Panc1 (cell line): ENCODE results near the gene MEIOC. TPM values are rescaled to one million over a fixed set of nuclear protein-coding genes. Genes with fewer than 3 reads are reported as not detected.
"Not testable (repeated sequence)": the region's sequence is repeated elsewhere in the genome, so short reads cannot be mapped to it uniquely, and the experiment has no call there.

ENCODE experiments used
- ATAC-seq: fragments of 200-7000 bp; cut with Tn5 transposase; 2 replicates; pipeline ENCODE4 v1.9.1; 2020; ENCODE audit warnings: mild to moderate bottlenecking, moderate library complexity
- BruUV-seq: library from RNA; stranded (reverse); fragments of 400-500 nt; replicated peaks from 2 replicates; lab custom pipeline; 2021; lab: Mats Ljungman, UMichigan
- CTCF ChIA-PET: fragments of 300-600 bp; sonication (Branson Sonifier 250); formaldehyde crosslinking; loops from one replicate; lab custom pipeline; 2022; ENCODE audit warnings: antibody characterized with exemption; lab: Charles Lee
- POLR2A ChIA-PET: fragments of 300-600 bp; sonication (Branson Sonifier 250); formaldehyde crosslinking; loops from one replicate; lab custom pipeline; 2022; ENCODE audit warnings: antibody characterized with exemption; lab: Charles Lee
- DNase-seq: peaks from one replicate; pipeline ENCODE4 v3.0.0-alpha.2; 2010; ENCODE audit warnings: low read depth, low spot score
- H3K27ac ChIP-seq: 2 replicates; pipeline ENCODE4 v1.5.1; 2011; ENCODE audit warnings: mild to moderate bottlenecking, low read length, inconsistent platforms
- H3K27me3 ChIP-seq: fragments of 200-500 bp; sonication (Bioruptor generic); 2 replicates; pipeline ENCODE4 v1.6.0; 2014; ENCODE audit warnings: low read length, inconsistent platforms; ENCODE audit not compliant: control insufficient read depth, insufficient read depth
- H3K36me3 ChIP-seq: fragments of 200-500 bp; sonication (Bioruptor generic); 2 replicates; pipeline ENCODE4 v1.5.1; 2014; ENCODE audit warnings: inconsistent platforms, mild to moderate bottlenecking, low read length, moderate library complexity; ENCODE audit not compliant: control insufficient read depth, insufficient read depth
- H3K4me1 ChIP-seq: 2 replicates; pipeline ENCODE4 v1.5.1; 2011; ENCODE audit warnings: inconsistent platforms, mild to moderate bottlenecking, low read length, moderate library complexity; ENCODE audit not compliant: control insufficient read depth, insufficient read depth
- H3K4me3 ChIP-seq, 2 experiments: 2 replicates each; pipeline ENCODE4 v1.5.1; 2011 to 2012; ENCODE audit warnings: low read depth in 2 of 2, low read length in 2 of 2, mild to moderate bottlenecking in 2 of 2, inconsistent platforms in 1 of 2, moderate library complexity in 1 of 2
- H3K9me3 ChIP-seq: fragments of 200-500 bp; sonication (Bioruptor generic); 2 replicates; pipeline ENCODE4 v1.5.1; 2014; ENCODE audit warnings: low read depth, mild to moderate bottlenecking, inconsistent platforms, low read length, moderate library complexity; ENCODE audit not compliant: control insufficient read depth, insufficient read depth
- POLR2AphosphoS5 ChIP-seq: IDR thresholded peaks from 2 replicates; pipeline ENCODE4 v1.6.1; 2012; ENCODE audit warnings: mild to moderate bottlenecking, low read depth, low read length, moderate library complexity
- SIN3A ChIP-seq: IDR thresholded peaks from 2 replicates; pipeline ENCODE4 v1.6.1; 2012; ENCODE audit warnings: low read depth, mild to moderate bottlenecking, low read length, moderate library complexity, borderline replicate concordance; ENCODE audit not compliant: insufficient read depth
- TCF7L2 ChIP-seq: IDR thresholded peaks from 2 replicates; pipeline ENCODE4 v1.6.1; 2011; ENCODE audit warnings: mild to moderate bottlenecking, low read depth, low read length, inconsistent platforms
- in situ Hi-C: cut with HindIII; loops from 2 replicates; pipeline ENCODE4 v1.10.0; 2016; ENCODE audit warnings: low sequenced_read_pairs, low pct_unique_long_range_greater_than_20kb
- intact Hi-C: fragments of 100-400 bp; cut with micrococcal nuclease; formaldehyde crosslinking; loops from one replicate; pipeline ENCODE4 v1.10.0; 2022; ENCODE audit not compliant: unreplicated experiment
- total RNA-seq: library from RNA; stranded (reverse); gene quantifications from one replicate; pipeline ENCODE4 v1.2.1, GENCODE V29; 2021; ENCODE audit not compliant: unreplicated experiment
- TF ChIP-seq, protein P1 (sequence below): fragments of 450-650 bp; IDR thresholded peaks from 2 replicates; pipeline ENCODE4 v1.5.1; 2017; ENCODE audit warnings: mild to moderate bottlenecking
- TF ChIP-seq, protein P2 (sequence below), 2 experiments: IDR thresholded peaks; 2 replicates each; pipeline ENCODE4 v1.6.1; 2011 to 2012; ENCODE audit warnings: low read depth in 2 of 2, control low read depth in 1 of 2, low read length in 1 of 2, mild to moderate bottlenecking in 1 of 2, moderate library complexity in 1 of 2; ENCODE audit not compliant: insufficient read depth in 1 of 2

MEIOC gene
- total RNA-seq, 1 experiment from 2014 or later = 0.82 TPM

DNA sequence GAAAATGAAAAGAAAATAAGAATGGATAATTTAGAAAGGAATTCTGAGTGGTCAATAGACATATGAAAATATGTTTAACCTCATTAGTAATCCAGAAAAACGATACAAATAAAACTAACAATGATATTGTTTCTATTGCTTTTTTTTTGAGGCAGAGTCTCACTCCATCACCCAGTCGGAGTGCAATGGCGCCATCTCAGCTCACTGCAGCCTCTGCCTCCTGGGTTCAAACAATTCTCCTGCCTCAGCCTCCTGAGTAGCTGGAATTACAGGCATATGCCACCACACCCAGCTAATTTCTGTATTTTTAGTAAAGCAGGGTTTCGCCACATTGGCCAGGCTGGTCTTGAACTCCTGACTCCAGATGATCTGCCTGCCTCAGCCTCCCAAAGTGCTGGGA, 21.9 kb upstream of the MEIOC start:
- TF ChIP-seq, protein P1, sequence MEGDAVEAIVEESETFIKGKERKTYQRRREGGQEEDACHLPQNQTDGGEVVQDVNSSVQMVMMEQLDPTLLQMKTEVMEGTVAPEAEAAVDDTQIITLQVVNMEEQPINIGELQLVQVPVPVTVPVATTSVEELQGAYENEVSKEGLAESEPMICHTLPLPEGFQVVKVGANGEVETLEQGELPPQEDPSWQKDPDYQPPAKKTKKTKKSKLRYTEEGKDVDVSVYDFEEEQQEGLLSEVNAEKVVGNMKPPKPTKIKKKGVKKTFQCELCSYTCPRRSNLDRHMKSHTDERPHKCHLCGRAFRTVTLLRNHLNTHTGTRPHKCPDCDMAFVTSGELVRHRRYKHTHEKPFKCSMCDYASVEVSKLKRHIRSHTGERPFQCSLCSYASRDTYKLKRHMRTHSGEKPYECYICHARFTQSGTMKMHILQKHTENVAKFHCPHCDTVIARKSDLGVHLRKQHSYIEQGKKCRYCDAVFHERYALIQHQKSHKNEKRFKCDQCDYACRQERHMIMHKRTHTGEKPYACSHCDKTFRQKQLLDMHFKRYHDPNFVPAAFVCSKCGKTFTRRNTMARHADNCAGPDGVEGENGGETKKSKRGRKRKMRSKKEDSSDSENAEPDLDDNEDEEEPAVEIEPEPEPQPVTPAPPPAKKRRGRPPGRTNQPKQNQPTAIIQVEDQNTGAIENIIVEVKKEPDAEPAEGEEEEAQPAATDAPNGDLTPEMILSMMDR = peak; percentile 37; the same call in 1 of the 2 replicates
- intact Hi-C loops = loop anchor here (2.0 kb wide), 1 partner anchor 102 kb away; no protein-coding TSS in a partner anchor
- in situ Hi-C loops = not testable (repeated sequence)

DNA sequence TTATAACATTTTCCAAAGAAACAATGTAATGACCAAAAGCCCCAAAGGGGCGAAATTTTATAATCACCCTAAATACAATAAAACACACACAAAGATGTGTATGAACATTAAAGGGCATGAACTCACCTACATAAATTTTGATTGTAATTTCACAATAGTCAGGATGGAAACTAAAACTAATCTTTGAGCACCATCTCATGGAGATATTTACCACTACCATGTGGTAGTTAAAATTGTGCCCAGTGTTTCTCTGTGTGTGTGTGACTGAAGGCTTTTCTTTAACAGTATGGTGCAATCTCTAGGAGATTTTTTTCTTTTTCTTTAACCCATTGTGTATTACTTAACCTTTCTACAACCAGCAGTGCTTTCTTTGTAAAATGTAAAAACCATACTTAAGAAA, 19.7 kb upstream of the MEIOC start:
- CTCF ChIA-PET = interaction anchor here (0.8 kb wide), 1 partner anchor 113 kb away, joined by 4 read pairs; no protein-coding TSS in a partner anchor
- TF ChIP-seq, protein P1 = peak; percentile 39; the same call in 1 of the 2 replicates
- TF ChIP-seq POLR2AphosphoS5 = no peak
- TF ChIP-seq, protein P2, sequence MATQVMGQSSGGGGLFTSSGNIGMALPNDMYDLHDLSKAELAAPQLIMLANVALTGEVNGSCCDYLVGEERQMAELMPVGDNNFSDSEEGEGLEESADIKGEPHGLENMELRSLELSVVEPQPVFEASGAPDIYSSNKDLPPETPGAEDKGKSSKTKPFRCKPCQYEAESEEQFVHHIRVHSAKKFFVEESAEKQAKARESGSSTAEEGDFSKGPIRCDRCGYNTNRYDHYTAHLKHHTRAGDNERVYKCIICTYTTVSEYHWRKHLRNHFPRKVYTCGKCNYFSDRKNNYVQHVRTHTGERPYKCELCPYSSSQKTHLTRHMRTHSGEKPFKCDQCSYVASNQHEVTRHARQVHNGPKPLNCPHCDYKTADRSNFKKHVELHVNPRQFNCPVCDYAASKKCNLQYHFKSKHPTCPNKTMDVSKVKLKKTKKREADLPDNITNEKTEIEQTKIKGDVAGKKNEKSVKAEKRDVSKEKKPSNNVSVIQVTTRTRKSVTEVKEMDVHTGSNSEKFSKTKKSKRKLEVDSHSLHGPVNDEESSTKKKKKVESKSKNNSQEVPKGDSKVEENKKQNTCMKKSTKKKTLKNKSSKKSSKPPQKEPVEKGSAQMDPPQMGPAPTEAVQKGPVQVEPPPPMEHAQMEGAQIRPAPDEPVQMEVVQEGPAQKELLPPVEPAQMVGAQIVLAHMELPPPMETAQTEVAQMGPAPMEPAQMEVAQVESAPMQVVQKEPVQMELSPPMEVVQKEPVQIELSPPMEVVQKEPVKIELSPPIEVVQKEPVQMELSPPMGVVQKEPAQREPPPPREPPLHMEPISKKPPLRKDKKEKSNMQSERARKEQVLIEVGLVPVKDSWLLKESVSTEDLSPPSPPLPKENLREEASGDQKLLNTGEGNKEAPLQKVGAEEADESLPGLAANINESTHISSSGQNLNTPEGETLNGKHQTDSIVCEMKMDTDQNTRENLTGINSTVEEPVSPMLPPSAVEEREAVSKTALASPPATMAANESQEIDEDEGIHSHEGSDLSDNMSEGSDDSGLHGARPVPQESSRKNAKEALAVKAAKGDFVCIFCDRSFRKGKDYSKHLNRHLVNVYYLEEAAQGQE (IDR thresholded peaks at IDR 0.05; ENCODE audit: insufficient read depth in 1 of 2, low read depth in 2 of 2, low read length in 1 of 2) = no peak
- no peak overlapping the region for H3K4me3 ChIP-seq
- BruUV-seq = no TSS peak
- H3K36me3 ChIP-seq = no peaks in the 10 kb centered on the region
- no peaks in the 10 kb centered on the region for H3K9me3 ChIP-seq
- no peak overlapping the region for H3K27ac ChIP-seq
- intact Hi-C loops (no loop called here), in situ Hi-C loops (no loop called here)
- H3K27me3 ChIP-seq = no peaks in the 10 kb centered on the region
- no peak for DNase-seq
- POLR2A ChIA-PET = no interaction called here
- H3K4me1 ChIP-seq = no peaks in the 10 kb centered on the region
- ATAC-seq = peak; percentile 71

More for the DNA sequence above, 21.9 kb upstream of the MEIOC start:
- POLR2A ChIA-PET, H3K4me3 ChIP-seq, H3K9me3 ChIP-seq, H3K27ac ChIP-seq, DNase-seq, BruUV-seq, ATAC-seq, H3K27me3 ChIP-seq, H3K36me3 ChIP-seq, H3K4me1 ChIP-seq: not testable (repeated sequence)
- CTCF ChIA-PET = interaction anchor here (0.6 to 0.7 kb wide), 2 partner anchors 101 to 108 kb away, joined by 3 read pairs; no protein-coding TSS in a partner anchor

DNA sequence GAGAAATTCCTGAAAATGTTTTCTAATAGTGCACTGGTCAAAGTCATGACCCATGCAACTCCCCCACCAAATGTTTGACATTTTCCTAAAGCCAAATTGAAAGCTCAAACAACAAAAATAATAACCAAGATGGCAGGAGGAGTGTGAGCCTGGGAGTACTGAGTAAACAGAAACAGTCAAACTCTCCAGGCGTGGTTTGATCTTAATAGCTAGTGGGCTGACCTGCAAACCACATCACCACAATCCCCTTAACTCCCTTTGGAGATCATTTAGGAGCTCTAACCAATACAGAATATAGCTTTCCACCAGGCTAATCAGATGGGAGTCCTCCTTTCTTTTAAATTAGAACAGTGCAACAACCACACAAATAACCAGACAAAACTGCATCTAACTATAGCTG, 19.2 kb upstream of the MEIOC start:
- DNase-seq (no peak), ATAC-seq (no peak)
- H3K36me3 ChIP-seq = no peaks in the 10 kb centered on the region
- no TSS peak for BruUV-seq
- in situ Hi-C loops (no loop called here), intact Hi-C loops (no loop called here)
- CTCF ChIA-PET = interaction anchor here (0.6 to 1.1 kb wide), 3 partner anchors 103 to 437 kb away, joined by 4 to 14 read pairs (median 6); partner anchors contain the start of gene ATXN7L3
- POLR2A ChIA-PET = no interaction called here
- H3K9me3 ChIP-seq = no peaks in the 10 kb centered on the region
- no peaks in the 10 kb centered on the region for H3K4me1 ChIP-seq
- no peak overlapping the region for H3K27ac ChIP-seq
- no peaks in the 10 kb centered on the region for H3K27me3 ChIP-seq
- no peak overlapping the region for H3K4me3 ChIP-seq
- TF ChIP-seq, protein P1 = no peak
- TF ChIP-seq TCF7L2 (no peak), POLR2AphosphoS5 (no peak), SIN3A (no peak)
- TF ChIP-seq, protein P2 (IDR thresholded peaks at IDR 0.05; ENCODE audit: insufficient read depth in 1 of 2, low read depth in 2 of 2, low read length in 1 of 2) = no peak
